ENCODE data around the gene CLEC16A.

DNA sequence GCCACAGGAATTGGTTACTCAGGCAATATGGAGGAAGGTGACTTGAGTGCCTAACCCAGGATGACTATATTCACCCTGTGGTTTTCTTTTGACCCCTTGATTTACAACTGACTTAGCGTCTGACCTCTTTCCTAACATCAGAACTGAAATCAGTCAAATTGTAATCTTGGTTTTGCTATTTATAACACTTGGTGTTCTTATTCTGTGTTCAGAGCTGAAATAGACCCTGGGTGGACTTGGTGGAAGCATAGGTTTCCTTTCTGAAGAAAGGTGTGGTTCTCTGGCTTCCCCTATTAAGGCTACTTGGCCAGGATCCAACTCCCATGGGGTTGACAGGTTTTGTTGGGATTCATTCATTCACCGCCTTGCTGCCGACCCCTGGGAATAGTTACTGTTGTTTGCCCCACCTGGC is 80.8 kb downstream of the CLEC16A start:
- TF ChIP-seq CTCF (IDR thresholded peaks at IDR 0.05; ENCODE audit: borderline replicate concordance, extremely low read depth, low read length, poor library complexity, severe bottlenecking), result no peak
- no peak for TF ChIP-seq EZH2 (IDR thresholded peaks at IDR 0.05; ENCODE audit: borderline replicate concordance, low read depth, low read length, severe bottlenecking)
